COR-L47 (cell line): ENCODE data around the gene NCOA6.
"Not testable (repeated sequence)": the region's sequence is repeated elsewhere in the genome, so short reads cannot be mapped to it uniquely, and the experiment has no call there.

Experiments used
- DNase-seq: peaks from one replicate; lab custom pipeline; 2025; lab: John Stamatoyannopoulos, UW

Gene NCOA6

GRCh38 chr20:34774449-34774848 is 51.0 kb downstream of the NCOA6 start:
- DNase-seq, result no peak

DNA sequence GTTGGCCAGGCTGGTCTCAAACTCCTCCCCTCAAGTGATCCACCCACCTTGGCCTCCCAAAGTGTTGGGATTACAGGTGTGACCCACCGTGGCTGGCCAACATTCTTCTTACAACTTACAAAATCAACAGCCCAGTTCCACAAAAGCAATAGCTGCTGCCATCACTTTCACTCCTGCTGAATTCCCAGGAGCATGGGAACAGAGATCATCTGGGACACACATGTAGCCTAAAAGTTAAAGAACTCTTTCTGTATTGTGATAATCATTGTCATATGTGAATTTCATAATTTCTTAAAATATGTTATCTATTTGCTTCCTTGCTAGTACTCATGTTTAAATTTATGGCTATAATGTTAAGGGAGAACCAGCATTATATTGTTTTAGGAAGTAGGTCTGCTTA is 51.7 kb downstream of the NCOA6 start:
- DNase-seq, result no peak

DNA sequence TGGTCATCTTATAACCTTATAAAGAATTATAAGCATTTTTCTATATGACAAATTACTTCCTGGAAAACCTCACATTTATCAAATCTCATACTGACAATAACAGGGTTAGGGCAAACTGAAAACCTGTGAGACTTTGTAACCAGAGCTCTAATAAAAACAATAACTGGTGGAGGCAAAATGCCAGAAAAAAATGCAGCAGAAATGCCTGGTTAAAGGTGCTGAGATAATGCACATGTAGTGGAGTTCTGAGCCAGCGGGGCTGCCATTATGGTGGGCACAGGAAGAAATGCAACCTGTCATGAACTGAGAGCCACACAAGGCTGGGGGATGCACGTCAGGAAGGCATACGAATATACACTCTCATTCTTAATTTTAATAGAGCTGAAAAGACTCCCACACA is 53.0 kb downstream of the NCOA6 start:
- no peak for DNase-seq

- no peak for DNase-seq
Measured at GRCh38 chr20:34771680-34772081, 53.8 kb downstream of the NCOA6 start.

GRCh38 chr20:34768096-34768495 is 57.4 kb downstream of the NCOA6 start:
- DNase-seq, result no peak

DNA sequence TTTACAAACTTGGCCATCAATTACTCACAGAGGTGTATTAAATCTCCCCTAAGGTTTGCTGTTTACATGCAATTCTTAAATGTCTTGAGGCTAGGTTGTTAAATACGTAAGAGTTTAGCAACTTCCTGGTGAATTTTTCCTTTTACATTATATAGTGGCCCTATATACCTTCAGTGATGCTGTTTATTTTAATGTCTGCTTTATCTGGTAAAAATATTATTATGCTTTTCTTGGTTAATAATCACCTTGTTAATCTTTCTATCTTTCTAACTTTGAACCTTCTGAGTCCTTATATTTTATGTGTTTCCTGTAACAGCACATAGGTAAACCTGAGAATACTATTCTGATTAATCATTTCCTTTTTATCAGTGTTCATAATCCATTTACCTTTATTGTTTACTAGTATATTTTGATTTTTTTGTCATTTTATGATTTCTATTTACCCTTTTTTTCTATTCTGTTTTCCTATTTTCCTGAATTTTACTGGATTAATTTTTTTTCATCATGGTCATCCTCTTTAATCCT is 63.4 kb downstream of the NCOA6 start:
- DNase-seq, result no peak

GRCh38 chr20:34755367-34755766 is 70.1 kb downstream of the NCOA6 start:
- no peak for DNase-seq

GRCh38 chr20:34754611-34755010 is 70.8 kb downstream of the NCOA6 start:
- DNase-seq, result no peak

DNA sequence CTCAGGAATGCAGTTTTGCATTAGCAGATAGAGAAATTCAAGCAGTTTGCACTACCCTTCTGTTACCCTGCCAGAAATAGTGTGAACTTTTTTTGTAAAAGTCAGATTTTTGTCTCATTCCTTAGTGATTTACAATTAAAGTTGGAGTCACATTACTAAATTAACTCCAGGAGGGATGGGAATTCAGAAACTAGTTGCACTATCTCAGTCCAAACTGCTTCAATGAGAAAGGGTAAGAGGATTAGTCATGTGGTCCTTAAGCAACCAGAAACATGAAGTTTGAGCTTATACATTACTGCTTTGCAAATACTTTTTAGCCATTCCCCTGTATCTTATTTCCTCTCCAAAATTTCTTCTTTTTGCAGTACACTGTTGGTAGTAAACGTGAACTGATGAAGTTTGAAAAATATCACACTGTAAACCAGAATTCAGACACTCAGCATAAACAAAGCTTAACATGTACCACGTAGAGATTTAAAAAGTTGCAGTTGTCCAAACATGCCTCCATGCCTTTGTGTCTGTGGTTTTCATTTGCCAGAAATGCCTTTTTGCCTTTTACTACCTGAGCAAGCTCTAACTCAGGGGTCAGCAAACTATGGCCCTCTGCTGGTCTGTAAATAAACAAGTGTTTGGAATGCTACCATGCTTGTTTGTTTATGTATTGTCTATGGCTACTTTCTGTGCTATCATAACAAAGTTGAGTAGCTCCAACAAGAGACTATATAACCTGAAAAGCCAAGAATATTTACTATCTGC is 71.6 kb downstream of the NCOA6 start:
- DNase-seq, result no peak

GRCh38 chr20:34751453-34751852 is 74.0 kb downstream of the NCOA6 start:
- DNase-seq, result no peak

DNA sequence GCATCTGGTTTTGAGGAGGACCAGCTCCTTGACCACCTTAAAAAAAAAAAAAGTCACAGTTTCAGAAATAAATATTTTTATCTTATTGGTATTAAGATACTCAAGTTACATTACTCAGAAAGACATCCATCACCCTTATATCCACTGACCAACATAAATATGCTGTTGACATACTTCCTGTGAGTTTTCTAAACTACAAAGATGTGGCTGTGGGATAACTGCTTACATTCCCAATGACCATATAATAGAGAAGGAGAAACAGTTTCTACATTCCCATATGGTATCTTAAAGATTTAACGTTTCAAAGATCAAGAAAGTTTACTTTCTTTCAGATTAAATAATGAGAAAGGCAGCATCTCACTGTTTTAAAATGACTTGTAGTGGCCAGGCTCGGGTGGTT is 75.0 kb downstream of the NCOA6 start:
- no peak for DNase-seq

GRCh38 chr20:34748709-34749108 is 76.7 kb downstream of the NCOA6 start:
- no peak for DNase-seq

DNA sequence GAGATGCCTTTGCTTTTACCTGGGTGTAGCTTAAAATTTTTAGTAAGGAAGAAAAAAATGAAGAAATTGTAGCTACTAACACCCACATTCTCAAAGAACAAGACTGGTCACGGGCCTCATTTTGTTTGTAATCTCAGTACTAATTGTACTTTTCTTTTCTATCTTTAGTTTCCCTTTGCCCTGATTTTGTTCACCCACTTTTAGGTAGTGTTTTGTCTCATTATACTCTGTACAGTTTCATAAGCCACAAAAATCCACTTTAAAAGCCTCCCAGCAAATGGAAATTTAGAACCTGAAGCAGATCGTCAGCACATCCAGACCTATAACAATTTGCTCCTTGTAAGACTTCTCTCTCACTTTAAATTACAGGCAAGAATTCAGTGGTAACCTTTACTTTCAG is 78.0 kb downstream of the NCOA6 start:
- DNase-seq, result no peak

- no peak for DNase-seq
Measured at GRCh38 chr20:34746674-34747073, 78.8 kb downstream of the NCOA6 start.

DNA sequence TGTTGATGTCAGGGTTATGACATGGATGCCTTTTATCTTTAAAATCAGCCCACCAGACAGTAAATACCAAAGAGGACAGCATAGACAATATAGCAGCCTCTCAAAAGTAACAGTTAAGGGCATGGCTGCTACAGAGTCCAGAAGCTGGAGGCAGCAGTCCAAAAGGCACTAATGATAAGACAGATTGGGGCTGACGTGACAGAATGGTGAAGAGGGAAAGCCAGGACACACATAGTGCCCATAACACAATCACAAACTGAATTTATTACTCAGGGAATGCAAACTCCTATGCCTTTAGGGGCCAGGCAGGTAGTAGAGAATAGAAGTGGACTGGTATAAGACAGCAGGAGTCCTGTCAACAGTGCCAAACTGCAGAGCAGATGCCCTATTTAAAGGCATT is 80.6 kb downstream of the NCOA6 start:
- no peak for DNase-seq

DNA sequence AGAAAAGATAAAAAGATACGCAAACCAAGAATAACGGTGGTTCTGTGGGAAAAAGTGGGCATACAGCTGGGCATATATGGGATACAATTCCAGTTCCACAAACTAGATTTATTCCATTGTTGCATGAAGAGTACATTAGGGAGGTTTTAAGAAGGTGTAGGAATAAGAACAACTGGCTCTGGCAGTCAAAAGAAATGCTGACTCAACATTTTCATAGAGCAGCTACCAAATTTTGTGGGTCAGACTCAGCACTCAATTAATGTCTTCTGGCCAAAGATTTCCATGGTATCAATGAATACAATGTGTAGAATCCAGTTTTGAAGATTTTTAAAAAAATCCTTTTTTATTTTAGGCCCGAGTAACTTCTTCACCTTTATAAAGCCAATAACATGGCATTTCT is 81.1 kb downstream of the NCOA6 start:
- DNase-seq, result no peak

DNA sequence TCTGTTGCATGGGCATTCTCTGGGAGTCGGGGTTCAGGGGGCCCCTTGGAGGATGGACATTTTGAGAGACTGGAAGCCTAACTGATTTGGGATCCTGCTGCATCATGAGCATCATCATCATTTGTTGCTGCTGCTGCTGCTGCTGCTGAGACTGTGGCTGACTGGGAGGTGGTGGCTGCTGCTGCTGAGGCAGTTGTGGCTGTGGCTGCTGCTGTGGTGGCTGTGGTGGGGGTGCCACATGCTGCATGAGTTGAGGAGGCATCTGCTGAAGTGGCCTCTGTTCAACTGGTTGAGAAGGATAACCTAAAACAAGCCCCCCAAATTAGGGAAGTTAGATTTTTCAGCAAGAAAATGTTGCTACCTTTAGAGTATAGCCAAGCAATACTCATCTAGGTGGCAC is 82.4 kb downstream of the NCOA6 start:
- no peak for DNase-seq

DNA sequence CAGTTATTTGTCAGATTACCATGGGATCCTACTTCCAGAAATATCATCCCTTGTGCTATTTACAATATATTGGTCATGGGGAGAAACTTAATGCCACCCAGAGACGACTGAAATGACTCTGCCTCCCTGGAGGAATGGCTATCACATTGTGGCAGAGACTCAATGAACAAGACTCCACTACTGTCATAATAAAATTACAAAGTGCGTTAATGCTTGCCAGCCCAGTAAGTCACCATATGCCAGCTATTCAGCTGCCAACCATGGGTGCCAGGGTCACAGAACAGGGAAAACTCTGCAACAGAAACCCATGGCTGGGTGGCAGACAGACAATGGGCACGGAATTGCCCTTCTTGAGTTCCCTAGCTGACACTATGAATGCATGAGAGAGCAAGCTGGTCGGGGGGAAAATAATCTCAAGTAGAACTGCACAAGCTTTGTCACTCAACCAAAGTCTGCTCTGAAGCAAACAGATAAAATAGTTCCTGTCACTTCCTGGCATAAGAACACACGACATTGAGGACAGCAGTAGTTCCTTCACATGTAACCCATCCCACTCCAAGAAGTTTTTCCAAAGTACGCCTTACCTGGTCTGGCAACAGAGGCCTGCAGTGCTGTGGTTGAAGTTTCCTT is 89.2 kb downstream of the NCOA6 start:
- no peak for DNase-seq

DNA sequence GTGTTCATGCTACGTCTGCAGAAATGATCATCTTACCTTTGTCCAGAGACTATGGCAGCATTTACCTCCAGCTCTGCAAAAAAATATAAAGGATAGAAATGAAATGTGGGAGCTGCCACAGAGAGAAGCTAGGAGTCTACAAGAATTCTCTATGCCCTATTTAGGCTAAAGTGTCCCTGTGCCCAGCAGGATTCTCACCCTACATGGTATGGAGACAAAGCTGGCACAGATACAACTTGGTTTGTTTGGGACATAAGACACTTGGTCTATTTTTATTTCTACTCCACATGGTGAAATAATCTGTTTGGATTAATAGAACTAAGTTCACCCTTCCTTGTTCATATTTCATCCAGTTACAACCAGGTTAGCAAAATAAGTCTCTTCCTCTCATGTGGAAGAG is 92.9 kb downstream of the NCOA6 start:
- no peak for DNase-seq

- no peak for DNase-seq
Measured at GRCh38 chr20:34729416-34729815, 96.0 kb downstream of the NCOA6 start.

DNA sequence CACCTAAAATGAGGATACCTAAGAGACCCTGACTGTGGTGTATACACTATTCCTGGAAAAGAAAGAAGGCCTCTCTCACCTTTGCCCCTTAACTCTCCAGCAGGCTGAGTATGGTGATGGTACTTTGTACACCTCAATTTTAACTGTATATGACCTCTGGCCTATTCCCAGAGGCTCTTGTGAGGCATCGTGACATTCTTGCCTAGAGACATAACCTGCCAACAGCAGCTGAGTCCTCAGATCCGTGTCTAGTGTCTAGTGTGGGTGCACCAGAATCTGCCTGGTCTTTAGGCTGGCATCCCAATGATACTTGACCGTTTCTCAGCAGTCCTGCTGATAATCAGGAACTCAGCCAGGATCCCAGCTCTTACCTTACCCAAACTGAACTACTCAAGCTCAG is 101.3 kb downstream of the NCOA6 start:
- no peak for DNase-seq

GRCh38 chr20:34722560-34722959 is 102.9 kb downstream of the NCOA6 start:
- DNase-seq, result not testable (repeated sequence)

GRCh38 chr20:34720266-34720665 is 105.2 kb downstream of the NCOA6 start:
- DNase-seq, result peak; percentile 68
